Kidney epithelial cell (primary cell): ENCODE results near the gene SULT4A1. TPM values are rescaled to one million over a fixed set of nuclear protein-coding genes. Genes with fewer than 3 reads are reported as not detected.

ENCODE experiments used
- DNase-seq: peaks from one replicate; pipeline ENCODE4 v3.0.0-alpha.2; 2010; ENCODE audit warnings: low read depth
- H3K27me3 ChIP-seq: 2 replicates; pipeline ENCODE4 v1.6.0; 2011; ENCODE audit warnings: low read length; ENCODE audit not compliant: control insufficient read depth, insufficient read depth
- H3K36me3 ChIP-seq: 2 replicates; pipeline ENCODE4 v1.5.1; 2011; ENCODE audit warnings: low read length; ENCODE audit not compliant: control insufficient read depth, insufficient read depth
- H3K4me3 ChIP-seq: 2 replicates; pipeline ENCODE4 v1.5.1; 2011; ENCODE audit warnings: low read depth, mild to moderate bottlenecking, control low read depth, low read length
- CTCF ChIP-seq: IDR thresholded peaks from 2 replicates; pipeline ENCODE4 v1.5.1; 2011; ENCODE audit warnings: mild to moderate bottlenecking, moderate library complexity, low read length, control low read depth, inconsistent platforms; ENCODE audit not compliant: insufficient read depth, poor library complexity, severe bottlenecking
- total RNA-seq: library from RNA; depleted of rRNA; stranded (reverse); fragments of >200 nt; gene quantifications from 2 replicates; pipeline ENCODE4 v1.2.3, GENCODE V29; 2015

The SULT4A1 gene
- total RNA-seq, 1 donor from 2014 or later, result 1.8 TPM

DNA sequence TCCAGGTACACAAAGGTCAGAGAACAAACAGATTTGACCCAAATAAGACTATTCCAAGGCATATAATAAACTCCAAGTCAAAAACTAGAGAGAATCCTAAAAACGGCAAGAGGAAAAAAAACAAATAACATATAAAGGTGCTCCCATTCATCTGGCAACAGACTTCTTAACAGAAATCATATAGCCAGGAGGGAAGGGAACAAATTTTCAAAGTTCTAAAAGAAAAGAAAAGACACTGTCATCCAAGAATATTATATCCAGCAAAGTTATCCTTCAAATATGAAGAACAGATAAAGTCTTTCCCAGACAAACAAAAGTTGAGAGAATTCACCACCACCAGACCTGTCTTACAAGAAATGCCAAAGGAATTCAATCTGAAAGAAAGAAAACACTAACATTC lies 61.3 kb downstream of the SULT4A1 start:
- H3K4me3 ChIP-seq, result no peak overlapping the region
- no peak for TF ChIP-seq CTCF
- DNase-seq, result no peak
- H3K27me3 ChIP-seq, result no peaks in the 10 kb centered on the region
- no peaks in the 10 kb centered on the region for H3K36me3 ChIP-seq

DNA sequence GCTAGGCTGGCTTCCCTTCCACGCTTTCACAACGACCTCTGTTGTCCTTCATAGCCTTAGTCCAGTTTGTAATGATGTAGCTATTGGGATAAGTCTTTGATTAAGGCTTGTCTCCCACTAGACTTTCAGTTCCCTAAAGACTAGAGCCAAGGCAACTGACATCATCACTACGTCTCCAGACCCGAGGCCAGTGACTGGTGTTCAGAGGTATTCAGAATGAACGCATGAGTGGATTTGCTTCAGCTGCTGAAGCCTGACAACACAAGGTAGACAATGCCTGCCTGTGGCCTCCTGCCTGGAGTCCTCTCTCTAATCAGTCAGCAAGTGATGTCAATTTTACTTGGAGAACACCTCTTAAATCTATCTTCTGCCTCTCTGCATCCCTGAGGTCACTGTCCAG lies 63.8 kb downstream of the SULT4A1 start:
- Histone ChIP-seq H3K27me3 (no peaks in the 10 kb centered on the region), H3K4me3 (no peak overlapping the region), H3K36me3 (no peaks in the 10 kb centered on the region)
- peak; percentile 74 for DNase-seq
- TF ChIP-seq CTCF, result no peak

- no peak for DNase-seq
- peak; percentile 20 for TF ChIP-seq CTCF
- Histone ChIP-seq H3K27me3 (no peaks in the 10 kb centered on the region), H3K36me3 (no peaks in the 10 kb centered on the region), H3K4me3 (no peak overlapping the region)
These were observed 65.7 kb downstream of the SULT4A1 start for GRCh38 chr22:43796567-43796966.

DNA sequence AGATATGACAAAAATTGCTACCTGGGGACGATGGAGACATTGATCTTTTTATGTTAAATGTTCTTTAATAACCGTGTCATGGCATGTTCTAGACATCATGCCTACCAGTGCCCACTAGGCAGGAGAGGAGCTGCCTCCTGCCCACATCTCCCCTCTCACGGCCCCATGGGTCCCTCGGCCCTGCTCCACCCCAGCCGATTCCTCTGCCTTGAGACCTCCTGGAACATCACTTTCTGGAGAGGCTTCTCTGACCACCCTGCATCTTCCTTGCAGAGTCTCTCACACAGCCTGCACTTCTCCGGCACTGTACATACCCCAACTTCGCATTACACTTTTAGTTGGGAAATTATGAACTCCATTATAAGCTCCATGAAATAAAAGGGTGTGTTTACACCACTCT lies 67.0 kb downstream of the SULT4A1 start:
- no peaks in the 10 kb centered on the region for H3K36me3 ChIP-seq
- TF ChIP-seq CTCF, result no peak
- no peaks in the 10 kb centered on the region for H3K27me3 ChIP-seq
- DNase-seq, result no peak
- H3K4me3 ChIP-seq, result no peak overlapping the region

DNA sequence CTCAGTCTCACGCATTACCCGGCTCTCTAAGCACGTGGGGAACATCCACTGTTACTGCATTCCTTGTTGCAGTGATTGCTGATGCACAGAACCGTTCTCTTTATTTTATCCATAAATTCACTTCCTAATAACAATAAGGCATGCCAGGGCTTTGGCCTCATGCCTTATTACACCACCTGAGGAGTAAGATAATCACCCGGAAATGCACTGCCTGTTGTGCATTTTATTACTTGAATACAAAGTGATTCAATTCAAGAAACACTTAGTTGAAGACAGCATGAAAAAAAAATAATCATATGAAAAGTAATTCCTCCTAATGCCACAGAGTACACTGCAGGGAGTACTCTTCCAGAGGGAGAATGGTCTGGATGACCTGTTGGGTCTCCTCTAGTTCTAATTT lies 69.4 kb downstream of the SULT4A1 start:
- H3K36me3 ChIP-seq, result no peaks in the 10 kb centered on the region
- no peak for DNase-seq
- TF ChIP-seq CTCF, result no peak
- no peaks in the 10 kb centered on the region for H3K27me3 ChIP-seq
- no peak overlapping the region for H3K4me3 ChIP-seq

GRCh38 chr22:43789452-43789851 lies 72.9 kb downstream of the SULT4A1 start:
- TF ChIP-seq CTCF, result no peak
- no peak overlapping the region for H3K4me3 ChIP-seq
- H3K36me3 ChIP-seq, result no peaks in the 10 kb centered on the region
- DNase-seq, result peak; percentile 42
- no peaks in the 10 kb centered on the region for H3K27me3 ChIP-seq
